GOT3 (cell line): ENCODE results near the gene ADGRV1.
"Not testable (repeated sequence)": the region's sequence is repeated elsewhere in the genome, so short reads cannot be mapped to it uniquely, and the experiment has no call there.

Experiments
- DNase-seq: peaks from one replicate; lab custom pipeline; 2025; ENCODE audit warnings: mixed read lengths; lab: John Stamatoyannopoulos, UW

Gene ADGRV1

GRCh38 chr5:91030521-91031401, 472.2 kb downstream of the ADGRV1 start:
- DNase-seq = no peak

GRCh38 chr5:91031402-91031752, 472.8 kb downstream of the ADGRV1 start:
- DNase-seq = no peak

- DNase-seq = no peak
These were observed 473.5 kb downstream of the ADGRV1 start for GRCh38 chr5:91032125-91032524.

- no peak for DNase-seq
These were observed 474.8 kb downstream of the ADGRV1 start for GRCh38 chr5:91033370-91033769.

- DNase-seq = no peak
These were observed 479.7 kb downstream of the ADGRV1 start for GRCh38 chr5:91038180-91038808.

GRCh38 chr5:91041132-91041531, 482.5 kb downstream of the ADGRV1 start:
- not testable (repeated sequence) for DNase-seq

- DNase-seq = no peak
These were observed 483.8 kb downstream of the ADGRV1 start for GRCh38 chr5:91042247-91042935.

GRCh38 chr5:91042936-91043255, 484.3 kb downstream of the ADGRV1 start:
- no peak for DNase-seq

GRCh38 chr5:91048073-91048472, 489.5 kb downstream of the ADGRV1 start:
- DNase-seq = no peak

GRCh38 chr5:91049112-91049511, 490.5 kb downstream of the ADGRV1 start:
- DNase-seq = no peak

- DNase-seq = no peak
These were observed 491.2 kb downstream of the ADGRV1 start for GRCh38 chr5:91049800-91050199.

- DNase-seq = not testable (repeated sequence)
These were observed 493.8 kb downstream of the ADGRV1 start for GRCh38 chr5:91052411-91052810.

- no peak for DNase-seq
These were observed 494.6 kb downstream of the ADGRV1 start for GRCh38 chr5:91052977-91053740.

GRCh38 chr5:91053741-91054025, 495.1 kb downstream of the ADGRV1 start:
- DNase-seq = no peak

- DNase-seq = no peak
These were observed 499.6 kb downstream of the ADGRV1 start for GRCh38 chr5:91058155-91058554.

- DNase-seq = no peak
These were observed 500.0 kb downstream of the ADGRV1 start for GRCh38 chr5:91058575-91058974.

GRCh38 chr5:91059409-91059808, 500.8 kb downstream of the ADGRV1 start:
- no peak for DNase-seq

- no peak for DNase-seq
These were observed 502.5 kb downstream of the ADGRV1 start for GRCh38 chr5:91061094-91061493.

- no peak for DNase-seq
These were observed 503.5 kb downstream of the ADGRV1 start for GRCh38 chr5:91061946-91062562.

- not testable (repeated sequence) for DNase-seq
These were observed 504.6 kb downstream of the ADGRV1 start for GRCh38 chr5:91063098-91063690.

GRCh38 chr5:91065496-91065895, 506.9 kb downstream of the ADGRV1 start:
- no peak for DNase-seq

GRCh38 chr5:91069364-91069763, 510.8 kb downstream of the ADGRV1 start:
- no peak for DNase-seq
